HFFc6 (cell line): ENCODE measurements around the gene NPAS1. TPM values are rescaled to one million over a fixed set of nuclear protein-coding genes. Genes with fewer than 3 reads are reported as not detected.

Source experiments
- DNase-seq: peaks from one replicate; pipeline ENCODE4 v3.0.0-alpha.2; 2018
- H3K27ac Mint-ChIP-seq: 2 replicates; pipeline ENCODE4 v1.8.0; 2020; ENCODE audit warnings: mild to moderate bottlenecking, mixed read lengths
- H3K27me3 Mint-ChIP-seq: 2 replicates; pipeline ENCODE4 v1.8.0; 2021; ENCODE audit warnings: mild to moderate bottlenecking, moderate library complexity, mixed read lengths; ENCODE audit not compliant: insufficient read depth
- H3K36me3 Mint-ChIP-seq: 2 replicates; pipeline ENCODE4 v1.8.0; 2021; ENCODE audit warnings: low read depth, mixed read lengths
- H3K4me1 Mint-ChIP-seq: 2 replicates; pipeline ENCODE4 v1.8.0; 2020; ENCODE audit warnings: low read depth, mixed read lengths
- H3K4me3 Mint-ChIP-seq: 2 replicates; pipeline ENCODE4 v1.8.0; 2020; ENCODE audit warnings: mild to moderate bottlenecking, moderate library complexity, mixed read lengths
- H3K9me3 Mint-ChIP-seq: 2 replicates; pipeline ENCODE4 v1.8.0; 2020; ENCODE audit warnings: mild to moderate bottlenecking, mixed read lengths
- long read RNA-seq: library from polyadenylated mRNA; unstranded; transcript quantifications from one replicate; pipeline ENCODE4 v2.0.0, GENCODE V29; 2019
- total RNA-seq, 6 experiments: library from RNA; stranded (reverse); fragmentation: NEBNext Ultra II Directional; extraction: Animal tissue kit (Norgen Biotek cat#: 25700); gene quantifications; 2 replicates in 1 of 6; 3 replicates in 5 of 6; pipeline ENCODE4 v1.2.3, GENCODE V29; 2021
- TF ChIP-seq, protein P1 (sequence below): fragments of 200-600 bp; sonication (generic); IDR thresholded peaks from 2 replicates; pipeline ENCODE4 v1.5.0; 2021; ENCODE audit warnings: antibody characterized with exemption, mild to moderate bottlenecking

Gene NPAS1, protein sequence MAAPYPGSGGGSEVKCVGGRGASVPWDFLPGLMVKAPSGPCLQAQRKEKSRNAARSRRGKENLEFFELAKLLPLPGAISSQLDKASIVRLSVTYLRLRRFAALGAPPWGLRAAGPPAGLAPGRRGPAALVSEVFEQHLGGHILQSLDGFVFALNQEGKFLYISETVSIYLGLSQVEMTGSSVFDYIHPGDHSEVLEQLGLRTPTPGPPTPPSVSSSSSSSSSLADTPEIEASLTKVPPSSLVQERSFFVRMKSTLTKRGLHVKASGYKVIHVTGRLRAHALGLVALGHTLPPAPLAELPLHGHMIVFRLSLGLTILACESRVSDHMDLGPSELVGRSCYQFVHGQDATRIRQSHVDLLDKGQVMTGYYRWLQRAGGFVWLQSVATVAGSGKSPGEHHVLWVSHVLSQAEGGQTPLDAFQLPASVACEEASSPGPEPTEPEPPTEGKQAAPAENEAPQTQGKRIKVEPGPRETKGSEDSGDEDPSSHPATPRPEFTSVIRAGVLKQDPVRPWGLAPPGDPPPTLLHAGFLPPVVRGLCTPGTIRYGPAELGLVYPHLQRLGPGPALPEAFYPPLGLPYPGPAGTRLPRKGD
- total RNA-seq = 10 to 100 TPM in 1 of 6 experiments, 1 to 10 TPM in 5; 2.2 to 11.5 (median 3.6) TPM
- long read RNA-seq, partial matches to known transcripts = 4 of 32 reads
- long read RNA-seq, other reads (novel, unspliced or antisense) = 24 of 32 reads

DNA sequence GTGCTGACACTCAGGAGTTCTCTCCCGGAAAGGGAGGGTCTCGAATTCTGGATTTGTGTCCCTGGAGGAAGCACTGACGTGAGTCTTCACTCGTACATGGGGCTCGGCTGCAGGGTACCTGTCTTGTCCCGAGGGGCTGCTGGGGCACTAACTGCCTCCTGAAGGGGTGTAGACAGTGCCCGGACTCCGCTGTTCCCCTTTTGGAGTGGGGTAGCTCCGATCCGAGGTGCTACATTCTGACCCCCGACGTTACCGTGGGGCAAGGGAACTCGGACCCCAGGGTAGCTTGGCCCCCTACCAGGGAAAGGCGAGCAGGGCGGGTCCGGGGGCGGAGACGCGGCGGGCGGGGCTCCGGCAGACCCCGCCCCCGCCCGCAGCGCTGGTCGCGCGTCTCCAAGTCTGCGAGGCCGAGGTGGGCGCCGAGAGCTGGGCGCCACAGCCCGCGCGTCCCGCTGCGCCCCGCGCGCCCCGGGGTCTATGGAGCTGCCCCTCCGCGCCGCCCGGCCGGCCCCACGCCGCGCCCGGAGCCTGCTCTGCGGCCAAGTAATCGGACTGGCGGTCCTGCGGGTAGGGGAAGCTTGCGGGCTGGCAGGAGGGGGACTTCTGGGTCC is at the start of gene NPAS1:
Gene NPAS1 (plus strand): TSS at position 407 of the 611 bp plus-strand sequence. CDS start 1,211 bp downstream, outside the sequence.
- TF ChIP-seq, protein P1, sequence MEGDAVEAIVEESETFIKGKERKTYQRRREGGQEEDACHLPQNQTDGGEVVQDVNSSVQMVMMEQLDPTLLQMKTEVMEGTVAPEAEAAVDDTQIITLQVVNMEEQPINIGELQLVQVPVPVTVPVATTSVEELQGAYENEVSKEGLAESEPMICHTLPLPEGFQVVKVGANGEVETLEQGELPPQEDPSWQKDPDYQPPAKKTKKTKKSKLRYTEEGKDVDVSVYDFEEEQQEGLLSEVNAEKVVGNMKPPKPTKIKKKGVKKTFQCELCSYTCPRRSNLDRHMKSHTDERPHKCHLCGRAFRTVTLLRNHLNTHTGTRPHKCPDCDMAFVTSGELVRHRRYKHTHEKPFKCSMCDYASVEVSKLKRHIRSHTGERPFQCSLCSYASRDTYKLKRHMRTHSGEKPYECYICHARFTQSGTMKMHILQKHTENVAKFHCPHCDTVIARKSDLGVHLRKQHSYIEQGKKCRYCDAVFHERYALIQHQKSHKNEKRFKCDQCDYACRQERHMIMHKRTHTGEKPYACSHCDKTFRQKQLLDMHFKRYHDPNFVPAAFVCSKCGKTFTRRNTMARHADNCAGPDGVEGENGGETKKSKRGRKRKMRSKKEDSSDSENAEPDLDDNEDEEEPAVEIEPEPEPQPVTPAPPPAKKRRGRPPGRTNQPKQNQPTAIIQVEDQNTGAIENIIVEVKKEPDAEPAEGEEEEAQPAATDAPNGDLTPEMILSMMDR = no peak
- peaks cover 22% of the 10 kb centered on the region for H3K27me3 Mint-ChIP-seq
- H3K27ac Mint-ChIP-seq = no peak within 1 kb of the TSS

DNA sequence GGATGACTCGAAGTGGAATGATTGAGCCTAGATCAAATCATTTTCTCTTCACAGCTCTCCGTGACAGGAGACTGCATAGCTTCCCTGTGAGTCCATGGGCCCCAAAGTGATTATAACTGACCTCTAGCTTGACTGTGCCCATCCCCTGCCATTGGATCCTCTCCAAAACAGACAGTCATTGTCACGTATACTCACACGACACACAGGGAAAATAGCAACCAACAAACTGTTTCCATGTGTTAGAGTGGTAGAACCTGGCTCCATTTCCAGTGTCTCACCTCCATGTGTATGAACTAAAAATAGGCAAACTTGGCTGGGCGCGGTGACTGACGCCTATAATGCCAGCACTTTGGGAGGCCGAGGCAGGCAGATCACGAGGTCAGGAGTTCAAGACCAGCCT is 48.8 kb upstream of the NPAS1 start:
- peaks cover 76% of the 10 kb centered on the region for H3K4me1 Mint-ChIP-seq
- H3K36me3 Mint-ChIP-seq = peaks cover 45% of the 10 kb centered on the region
- peak overlapping the region; percentile 98 for H3K27ac Mint-ChIP-seq
- no peaks in the 10 kb centered on the region; the same call in 1 of the 2 replicates for H3K27me3 Mint-ChIP-seq
- DNase-seq = peak; percentile 99
- peak overlapping the region; percentile 68 for H3K4me3 Mint-ChIP-seq
- TF ChIP-seq, protein P1 = no peak
- H3K9me3 Mint-ChIP-seq = no peaks in the 10 kb centered on the region

More for the DNA sequence above, at the start of gene NPAS1:
- H3K4me1 Mint-ChIP-seq = peaks cover 8% of the 10 kb centered on the region; the same call in 1 of the 2 replicates
- peak within 1 kb of the TSS; percentile 64 for H3K4me3 Mint-ChIP-seq
- DNase-seq = no peak
- H3K9me3 Mint-ChIP-seq = no peaks in the 10 kb centered on the region
- H3K36me3 Mint-ChIP-seq = no peaks in the 10 kb centered on the region

DNA sequence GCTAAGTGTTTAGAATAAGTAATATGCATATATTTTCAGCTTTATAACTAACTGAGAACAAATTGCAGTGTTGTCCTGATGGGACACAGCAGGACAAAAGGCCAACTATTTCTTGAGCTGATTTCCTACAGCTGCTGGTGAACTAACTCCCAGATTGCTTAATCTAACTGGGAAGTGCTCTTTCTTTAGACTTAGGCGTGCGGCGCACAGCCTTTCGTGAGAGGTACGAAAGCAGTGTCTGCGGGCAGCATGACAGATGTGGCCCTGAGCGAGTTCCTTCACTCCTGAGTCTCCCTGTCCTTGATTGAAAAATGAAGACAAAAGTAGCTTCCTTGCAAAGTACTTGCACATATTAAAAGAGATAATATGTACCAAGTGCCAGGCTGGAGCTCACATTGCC is 47.3 kb upstream of the NPAS1 start:
- Mint-ChIP-seq H3K4me1 (peaks cover 82% of the 10 kb centered on the region), H3K27ac (peak overlapping the region; percentile 98), H3K9me3 (no peaks in the 10 kb centered on the region), H3K4me3 (no peak overlapping the region), H3K27me3 (no peaks in the 10 kb centered on the region; the same call in 1 of the 2 replicates), H3K36me3 (peaks cover 38% of the 10 kb centered on the region)
- TF ChIP-seq, protein P1 = no peak
- DNase-seq = no peak

DNA sequence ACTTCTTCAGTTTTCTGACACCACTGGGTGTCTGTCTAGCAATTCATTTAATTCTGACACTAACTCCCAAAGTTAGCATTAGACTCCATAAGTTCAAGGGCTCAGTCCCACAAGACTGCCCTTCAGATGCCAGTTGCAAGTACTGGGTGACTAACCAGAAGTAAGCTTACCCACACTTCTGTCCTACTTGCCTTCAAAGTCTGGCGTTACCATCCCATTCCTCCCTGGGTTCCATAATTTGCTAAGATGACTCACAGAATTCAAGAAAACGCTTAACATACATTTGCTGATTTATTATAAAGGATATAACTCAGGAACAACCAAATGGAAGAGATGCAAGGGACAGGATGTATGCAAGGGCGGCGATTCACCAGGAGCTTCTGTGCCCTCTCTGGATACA is 45.5 kb upstream of the NPAS1 start:
- TF ChIP-seq, protein P1 = no peak
- Mint-ChIP-seq H3K27ac (peak overlapping the region; percentile 95), H3K4me1 (peaks cover 81% of the 10 kb centered on the region)

More for the DNA sequence above, 45.5 kb upstream of the NPAS1 start:
- Mint-ChIP-seq H3K27me3 (peaks cover under 1% of the 10 kb centered on the region), H3K36me3 (peaks cover 20% of the 10 kb centered on the region), H3K4me3 (no peak overlapping the region), H3K9me3 (no peaks in the 10 kb centered on the region)
- DNase-seq = no peak
